ENCODE data around the gene TEPSIN.

Gene TEPSIN

DNA sequence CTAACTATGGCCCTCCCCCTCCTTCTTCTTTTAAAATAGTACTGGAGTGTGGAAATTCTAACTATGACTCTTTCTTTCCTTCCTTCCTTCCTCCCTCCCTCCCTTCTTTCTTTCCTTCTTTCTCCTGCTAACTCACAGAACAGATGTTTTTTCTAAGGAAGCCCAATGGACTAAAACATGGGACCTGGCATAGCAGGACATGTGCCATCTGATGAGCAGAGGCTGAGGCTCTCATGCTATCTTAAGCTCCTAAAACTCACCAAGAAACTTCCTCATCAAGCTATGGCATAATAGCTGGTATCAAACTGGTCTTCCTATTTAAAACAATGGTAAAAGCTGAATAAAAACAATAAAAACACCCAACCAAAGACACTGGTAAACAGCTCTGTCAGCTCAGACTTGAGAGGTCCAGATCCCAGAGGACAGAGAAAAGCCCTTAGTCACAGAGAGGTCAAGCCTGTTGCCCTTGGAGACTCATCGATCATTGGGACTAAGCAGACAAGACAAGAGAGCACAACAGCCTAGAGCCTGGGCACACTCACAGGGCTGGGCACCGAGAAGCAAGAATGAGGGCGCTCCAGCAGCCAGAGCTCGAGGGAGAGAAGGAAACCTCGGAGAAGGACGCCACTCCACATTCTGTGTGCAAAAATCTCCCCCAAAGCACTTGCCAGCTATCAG lies 28.7 kb upstream of the TEPSIN start:
- DNase-seq, result no peak

GRCh38 chr17:81265576-81265975 lies 26.7 kb upstream of the TEPSIN start:
- no peak for DNase-seq

GRCh38 chr17:81264640-81265039 lies 25.8 kb upstream of the TEPSIN start:
- no peak for DNase-seq

GRCh38 chr17:81263371-81264181 lies 24.7 kb upstream of the TEPSIN start:
- no peak for DNase-seq

- no peak for DNase-seq
These were observed 22.9 kb upstream of the TEPSIN start for GRCh38 chr17:81261582-81262336.

DNA sequence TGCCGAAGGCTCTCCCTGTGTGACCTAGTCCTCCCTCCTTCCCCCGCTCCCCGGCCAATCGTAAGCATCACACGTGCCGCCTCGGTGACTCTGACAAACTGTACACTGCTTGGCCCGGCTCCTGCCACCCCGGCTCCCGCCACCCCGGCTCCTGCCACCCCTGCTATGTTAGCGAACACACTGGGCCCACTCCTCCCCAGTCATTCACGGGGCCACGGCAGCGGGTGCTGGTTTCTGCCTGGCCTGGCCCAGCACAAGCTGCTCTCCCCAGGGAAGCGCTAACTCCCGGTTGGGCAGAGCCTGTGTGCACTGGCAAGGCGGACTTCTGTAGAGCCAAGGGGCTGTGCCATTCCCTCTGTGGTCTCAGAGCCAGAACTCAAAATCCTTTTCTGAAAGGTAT lies 22.2 kb upstream of the TEPSIN start:
- no peak for DNase-seq

- no peak for DNase-seq
These were observed 21.8 kb upstream of the TEPSIN start for GRCh38 chr17:81260641-81261040.

GRCh38 chr17:81260171-81260570 lies 21.3 kb upstream of the TEPSIN start:
- no peak for DNase-seq

- no peak for DNase-seq
These were observed 20.3 kb upstream of the TEPSIN start for GRCh38 chr17:81259058-81259605.

DNA sequence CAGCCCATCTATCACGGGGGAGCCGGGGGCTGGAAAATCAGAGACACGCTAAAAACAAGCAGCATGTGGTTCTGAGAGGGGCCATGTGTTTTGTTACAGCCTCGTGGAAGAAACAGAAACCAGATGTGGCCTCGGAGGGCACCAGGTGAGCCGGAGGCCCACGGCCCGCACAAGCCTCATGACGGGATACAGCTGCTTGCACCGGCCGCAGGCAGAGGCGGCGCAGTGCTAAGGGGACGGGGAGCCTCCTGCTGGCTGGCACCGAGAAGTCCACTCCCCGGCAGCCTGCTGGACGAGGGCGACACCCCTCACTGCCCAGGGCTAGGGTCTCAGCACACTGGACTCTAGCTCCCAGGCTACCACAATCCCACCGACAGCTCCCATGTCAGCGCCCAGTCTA lies 19.4 kb upstream of the TEPSIN start:
- no peak for DNase-seq

DNA sequence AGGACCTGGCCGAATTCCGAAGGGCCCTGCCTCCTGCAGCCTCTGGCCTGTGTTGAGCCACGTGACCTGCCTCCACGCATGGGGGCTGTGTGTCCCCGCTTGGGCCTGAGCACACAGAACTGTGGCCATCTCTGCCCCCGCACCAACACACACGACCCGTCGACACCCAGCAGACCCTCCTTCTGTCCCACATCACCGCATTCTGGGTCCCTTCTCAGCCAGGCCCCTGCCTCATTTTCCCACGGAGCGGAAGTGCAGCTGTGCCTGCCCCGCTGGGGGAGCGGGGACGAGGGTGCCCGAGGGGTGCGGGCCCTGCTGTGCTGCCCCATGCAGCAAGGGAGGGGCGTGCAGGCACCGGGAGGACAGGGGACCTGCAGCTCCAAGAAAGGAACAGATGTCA lies 18.7 kb upstream of the TEPSIN start:
- DNase-seq, result no peak

- DNase-seq, result no peak
These were observed 17.8 kb upstream of the TEPSIN start for GRCh38 chr17:81256616-81257015.

- DNase-seq, result no peak
These were observed 16.3 kb upstream of the TEPSIN start for GRCh38 chr17:81254955-81255717.

GRCh38 chr17:81253358-81254131 lies 14.7 kb upstream of the TEPSIN start:
- no peak for DNase-seq

- DNase-seq, result no peak
These were observed 14.1 kb upstream of the TEPSIN start for GRCh38 chr17:81252987-81253329.

DNA sequence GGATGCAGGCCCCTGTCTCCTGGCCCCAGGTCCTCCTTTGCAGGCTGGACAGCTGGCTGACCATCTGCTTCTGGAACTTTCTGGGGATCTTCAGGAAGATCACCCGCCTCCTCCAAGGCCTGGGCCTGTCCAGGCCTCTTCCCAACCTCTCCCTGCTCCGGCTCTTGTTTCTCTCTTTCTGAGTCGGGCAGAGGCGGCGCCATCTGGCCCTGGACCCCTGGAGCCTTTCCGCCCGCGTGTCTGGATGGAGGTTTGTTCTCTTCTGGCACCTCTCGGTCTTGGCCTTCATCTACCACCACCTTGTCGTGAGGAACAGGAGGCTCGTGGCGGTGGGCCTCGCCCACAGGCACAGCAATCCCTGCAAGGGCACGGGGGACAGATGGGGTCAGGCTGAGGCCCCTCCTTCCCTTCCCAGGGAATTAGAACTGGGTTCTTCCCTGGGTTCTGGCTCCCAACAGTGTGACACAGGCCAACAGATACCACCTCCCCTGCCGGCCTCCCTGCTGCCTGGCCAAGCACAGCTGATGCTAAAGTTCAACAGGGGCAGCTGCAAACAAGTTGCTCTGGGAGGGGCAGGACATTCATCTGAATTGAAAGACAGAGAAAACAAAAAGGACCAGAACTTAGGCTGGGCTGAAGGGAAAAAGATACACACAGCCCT lies 13.6 kb upstream of the TEPSIN start:
- DNase-seq, result no peak

- DNase-seq, result no peak
These were observed 12.9 kb upstream of the TEPSIN start for GRCh38 chr17:81251709-81252301.

- no peak for DNase-seq
These were observed 12.3 kb upstream of the TEPSIN start for GRCh38 chr17:81251094-81251708.

- DNase-seq, result no peak
These were observed 11.6 kb upstream of the TEPSIN start for GRCh38 chr17:81250286-81251093.
